Keratinocyte (primary cell): ENCODE results near the gene C2orf78. TPM values are rescaled to one million over a fixed set of nuclear protein-coding genes. Genes with fewer than 3 reads are reported as not detected.

Experiments
- DNase-seq: peaks from one replicate; pipeline ENCODE4 v3.0.0-alpha.2; 2011; ENCODE audit warnings: low read depth, missing footprints, low spot score
- FAIRE-seq: peaks from 2 replicates; lab custom pipeline; 2011; peaks lifted over from hg19 to GRCh38; lab: Jason Lieb, UNC
- H2AFZ ChIP-seq: 2 replicates; pipeline ENCODE4 v1.6.0; 2012; ENCODE audit warnings: low read length, control low read depth, inconsistent platforms; ENCODE audit not compliant: control insufficient read depth
- H3K27ac ChIP-seq: 2 replicates; pipeline ENCODE4 v1.5.1; 2011; ENCODE audit warnings: low read length; ENCODE audit not compliant: control insufficient read depth, insufficient read depth
- H3K27me3 ChIP-seq: 3 replicates; pipeline ENCODE4 v1.6.0; 2011; ENCODE audit warnings: low read length; ENCODE audit not compliant: control insufficient read depth, insufficient read depth; ENCODE audit errors: extremely low read depth
- H3K36me3 ChIP-seq, 2 experiments: 2 replicates in 1 of 2; 3 replicates in 1 of 2; pipeline ENCODE4 v1.5.1; 2011; ENCODE audit warnings: low read length in 2 of 2, mild to moderate bottlenecking in 1 of 2; ENCODE audit not compliant: control insufficient read depth in 2 of 2, insufficient read depth in 2 of 2; ENCODE audit errors: extremely low read depth in 1 of 2
- H3K4me1 ChIP-seq: 3 replicates; pipeline ENCODE4 v1.5.1; 2011; ENCODE audit warnings: low read length; ENCODE audit not compliant: control insufficient read depth, insufficient read depth; ENCODE audit errors: extremely low read depth
- H3K4me2 ChIP-seq: 3 replicates; pipeline ENCODE4 v1.6.0; 2011; ENCODE audit warnings: low read depth, low read length; ENCODE audit not compliant: control insufficient read depth, insufficient read depth; ENCODE audit errors: extremely low read depth
- H3K4me3 ChIP-seq, 3 experiments: fragments of 200-600 bp in 1 of 3; sonication (generic) in 1 of 3; 2 replicates in 2 of 3; 3 replicates in 1 of 3; pipeline ENCODE4 v1.5.1; 2011 to 2016; ENCODE audit warnings: low read length in 3 of 3, mild to moderate bottlenecking in 3 of 3, control low read depth in 2 of 3, inconsistent platforms in 1 of 3, low read depth in 1 of 3, mixed read lengths in 1 of 3, mixed run types in 1 of 3, moderate library complexity in 1 of 3; ENCODE audit not compliant: control insufficient read depth in 2 of 3, insufficient read depth in 2 of 3; ENCODE audit errors: extremely low read depth in 1 of 3
- H3K79me2 ChIP-seq: 2 replicates; pipeline ENCODE4 v1.6.0; 2012; ENCODE audit warnings: low read length; ENCODE audit not compliant: control insufficient read depth, insufficient read depth
- H3K9ac ChIP-seq: 3 replicates; pipeline ENCODE4 v1.6.0; 2011; ENCODE audit warnings: low read length; ENCODE audit not compliant: control insufficient read depth, insufficient read depth; ENCODE audit errors: extremely low read depth
- H3K9me1 ChIP-seq: 3 replicates; pipeline ENCODE4 v1.6.0; 2011; ENCODE audit warnings: low read length; ENCODE audit not compliant: control insufficient read depth, insufficient read depth; ENCODE audit errors: extremely low read depth
- H3K9me3 ChIP-seq: 2 replicates; pipeline ENCODE4 v1.5.1; 2012; ENCODE audit warnings: low read depth, low read length; ENCODE audit not compliant: control insufficient read depth
- H4K20me1 ChIP-seq: 3 replicates; pipeline ENCODE4 v1.6.0; 2011; ENCODE audit warnings: low read length; ENCODE audit not compliant: control insufficient read depth, insufficient read depth; ENCODE audit errors: extremely low read depth
- CTCF ChIP-seq, 3 experiments: IDR thresholded peaks in 1 of 3; conservative IDR thresholded peaks in 1 of 3; optimal IDR thresholded peaks in 1 of 3; 2 replicates in 2 of 3; 3 replicates in 1 of 3; pipeline versions ENCODE3 to v1.5.1; 2011; ENCODE audit warnings: low read length in 3 of 3, mild to moderate bottlenecking in 3 of 3, moderate library complexity in 2 of 3, control low read depth in 1 of 3, inconsistent platforms in 1 of 3; ENCODE audit not compliant: insufficient read depth in 2 of 3; ENCODE audit errors: extremely low read depth in 1 of 3
- EZH2 ChIP-seq: IDR thresholded peaks from one replicate; pipeline ENCODE4 v1.6.1; 2012; ENCODE audit warnings: inconsistent platforms, mild to moderate bottlenecking, low read length, moderate library complexity
- dilution Hi-C: fragments of 300-500 bp; cut with MboI; formaldehyde crosslinking; loops from one replicate; pipeline ENCODE4 v1.7.0; 2020; ENCODE audit warnings: low sequenced_read_pairs; ENCODE audit not compliant: extremely low pct_ligation_motif_present
- polyA plus RNA-seq, 5 experiments: library from polyadenylated mRNA; depleted of rRNA in 3 of 5; stranded (reverse) in 3 of 5; stranded (forward) in 1 of 5; unstranded in 1 of 5; fragments of >200 nt; gene quantifications; 1 replicate in 1 of 5; 2 replicates in 3 of 5; 3 replicates in 1 of 5; pipeline versions ENCODE4 v1.2.1 to v1.2.3, GENCODE V29; 2011 to 2012; ENCODE audit warnings: missing spikeins in 2 of 5, low read depth in 1 of 5, low replicate concordance in 1 of 5

The C2orf78 gene
- polyA plus RNA-seq, 1 donor (not counting 4 experiments of a cell fraction or from before 2014, with no cell fraction given) = not detected

- no peaks in the 10 kb centered on the region for H3K36me3 ChIP-seq
- FAIRE-seq = no peak
- no peaks in the 10 kb centered on the region for H3K27me3 ChIP-seq
- H3K4me3 ChIP-seq = no peak overlapping the region
- no peaks in the 10 kb centered on the region for H3K9me1 ChIP-seq
- no peaks in the 10 kb centered on the region for H3K79me2 ChIP-seq
- dilution Hi-C loops = no loop called here
- no peak overlapping the region for H3K27ac ChIP-seq
- H2AFZ ChIP-seq = no peak overlapping the region
- DNase-seq = no peak
- no peaks in the 10 kb centered on the region for H3K9me3 ChIP-seq
- H3K4me1 ChIP-seq = no peaks in the 10 kb centered on the region
- H3K9ac ChIP-seq = no peak overlapping the region
- H4K20me1 ChIP-seq = no peaks in the 10 kb centered on the region
- H3K4me2 ChIP-seq = no peak overlapping the region
- TF ChIP-seq CTCF (optimal IDR thresholded peaks at IDR 0.05 in 1 of 3, IDR thresholded peaks at IDR 0.05 in 1 of 3, conservative IDR thresholded peaks at IDR 0.05 in 1 of 3; ENCODE audit: extremely low read depth in 1 of 3, insufficient read depth in 2 of 3, low read length in 3 of 3) (no peak), EZH2 (no peak)
Measured at GRCh38 chr2:73821669-73822068, 37.7 kb downstream of the C2orf78 start.

- no peaks in the 10 kb centered on the region for H3K79me2 ChIP-seq
- no peak overlapping the region for H3K4me2 ChIP-seq
- TF ChIP-seq EZH2 (no peak), CTCF (optimal IDR thresholded peaks at IDR 0.05 in 1 of 3, IDR thresholded peaks at IDR 0.05 in 1 of 3, conservative IDR thresholded peaks at IDR 0.05 in 1 of 3; ENCODE audit: extremely low read depth in 1 of 3, insufficient read depth in 2 of 3, low read length in 3 of 3) (no peak)
- no peaks in the 10 kb centered on the region for H3K9me1 ChIP-seq
- no peaks in the 10 kb centered on the region for H3K4me1 ChIP-seq
- FAIRE-seq = no peak
- H2AFZ ChIP-seq = no peak overlapping the region
- H3K9ac ChIP-seq = no peak overlapping the region
- no peaks in the 10 kb centered on the region for H4K20me1 ChIP-seq
- no peak for DNase-seq
- dilution Hi-C loops = no loop called here
- no peak overlapping the region for H3K27ac ChIP-seq
- no peaks in the 10 kb centered on the region for H3K27me3 ChIP-seq
- no peak overlapping the region for H3K4me3 ChIP-seq
- no peaks in the 10 kb centered on the region for H3K36me3 ChIP-seq
- no peaks in the 10 kb centered on the region for H3K9me3 ChIP-seq
Measured at GRCh38 chr2:73822276-73822675, 38.3 kb downstream of the C2orf78 start.
